HepG2 (cell line): ENCODE results near the gene RHBDD1. TPM values are rescaled to one million over a fixed set of nuclear protein-coding genes. Genes with fewer than 3 reads are reported as not detected.

Experiments
- ARID2 ChIP-seq: sonication (generic); formaldehyde crosslinking; IDR thresholded peaks from 2 replicates; pipeline ENCODE4 v1.8.1; 2022; ENCODE audit warnings: mild to moderate bottlenecking, missing genetic modification reagents, borderline replicate concordance
- ASH2L ChIP-seq: fragments of 300-600, 200-600 bp; sonication (generic); IDR thresholded peaks from 2 replicates; pipeline ENCODE4 v1.7.0; 2017; ENCODE audit warnings: low read depth, mild to moderate bottlenecking, moderate library complexity, mixed read lengths, low read length; ENCODE audit not compliant: insufficient read length
- FOXO1 ChIP-seq: sonication (generic); formaldehyde crosslinking; IDR thresholded peaks from 2 replicates; pipeline ENCODE4 v1.4.0; 2020; ENCODE audit warnings: missing genetic modification reagents
- GTF3A ChIP-seq: sonication (generic); formaldehyde crosslinking; conservative IDR thresholded peaks from 2 replicates; pipeline ENCODE4 v1.4.0; 2020; ENCODE audit warnings: mild to moderate bottlenecking, missing genetic modification reagents
- HOXA5 ChIP-seq: sonication (generic); formaldehyde crosslinking; IDR thresholded peaks from 2 replicates; pipeline ENCODE4 v1.4.0; 2020; ENCODE audit warnings: missing genetic modification reagents
- MED8 ChIP-seq: sonication (generic); formaldehyde crosslinking; IDR thresholded peaks from 2 replicates; pipeline ENCODE4 v1.8.1; 2023; ENCODE audit warnings: mild to moderate bottlenecking, missing genetic modification reagents; ENCODE audit not compliant: insufficient replicate concordance
- NFE2 ChIP-seq: sonication (generic); formaldehyde crosslinking; IDR thresholded peaks from 2 replicates; pipeline ENCODE4 v1.4.0; 2020; ENCODE audit warnings: missing genetic modification reagents
- NONO ChIP-seq, 2 experiments: fragments of 450-650 bp in 1 of 2; sonication (generic) in 1 of 2; formaldehyde crosslinking in 1 of 2; IDR thresholded peaks in 1 of 2; conservative IDR thresholded peaks in 1 of 2; 2 replicates each; pipeline versions ENCODE4 v1.6.1 to v1.8.0; 2017 to 2022; ENCODE audit warnings: mild to moderate bottlenecking in 1 of 2, missing genetic modification reagents in 1 of 2, moderate library complexity in 1 of 2
- NR0B2 ChIP-seq: sonication (generic); formaldehyde crosslinking; IDR thresholded peaks from 2 replicates; pipeline ENCODE4 v1.4.0; 2020; ENCODE audit warnings: mild to moderate bottlenecking, missing genetic modification reagents
- NR2F2 ChIP-seq: IDR thresholded peaks from 2 replicates; pipeline ENCODE4 v1.6.1; 2012; ENCODE audit warnings: low read depth, inconsistent platforms, borderline replicate concordance
- PHF8 ChIP-seq: sonication (generic); formaldehyde crosslinking; IDR thresholded peaks from 2 replicates; pipeline ENCODE4 v1.5.0; 2020; ENCODE audit warnings: missing genetic modification reagents
- POLR2AphosphoS5 ChIP-seq: IDR thresholded peaks from 2 replicates; pipeline ENCODE4 v1.6.1; 2012; ENCODE audit warnings: low read depth, low read length
- REL ChIP-seq: sonication (generic); formaldehyde crosslinking; conservative IDR thresholded peaks from 2 replicates; pipeline ENCODE4 v1.8.0; 2022; ENCODE audit warnings: mild to moderate bottlenecking, missing genetic modification reagents, moderate library complexity
- RFX3 ChIP-seq: IDR thresholded peaks from 2 replicates; pipeline ENCODE4 v1.6.1; 2016; ENCODE audit warnings: missing biosample characterization, missing genetic modification reagents
- RFX5 ChIP-seq: IDR thresholded peaks from 2 replicates; pipeline ENCODE4 v1.6.1; 2011; ENCODE audit warnings: low read depth, low read length, improper control_type of control experiment
- RORA ChIP-seq: sonication (generic); formaldehyde crosslinking; IDR thresholded peaks from 2 replicates; pipeline ENCODE4 v1.5.0; 2020; ENCODE audit warnings: mild to moderate bottlenecking, missing genetic modification reagents, moderate library complexity
- ZNF124 ChIP-seq: sonication (generic); formaldehyde crosslinking; IDR thresholded peaks from 2 replicates; pipeline ENCODE4 v1.4.0; 2020; ENCODE audit warnings: missing genetic modification reagents
- ZNF160 ChIP-seq: sonication (generic); formaldehyde crosslinking; IDR thresholded peaks from 2 replicates; pipeline ENCODE4 v1.8.0; 2022; ENCODE audit warnings: mild to moderate bottlenecking, inconsistent platforms, missing genetic modification reagents
- ZNF225 ChIP-seq: sonication (generic); formaldehyde crosslinking; IDR thresholded peaks from 2 replicates; pipeline ENCODE4 v1.4.0; 2020; ENCODE audit warnings: mild to moderate bottlenecking, missing genetic modification reagents
- ZNF263 ChIP-seq: sonication (generic); formaldehyde crosslinking; IDR thresholded peaks from 2 replicates; pipeline ENCODE4 v1.4.0; 2020; ENCODE audit warnings: missing genetic modification reagents
- ZNF33B ChIP-seq: sonication (generic); formaldehyde crosslinking; IDR thresholded peaks from 2 replicates; pipeline ENCODE4 v1.5.1; 2020; ENCODE audit warnings: mild to moderate bottlenecking, missing genetic modification reagents
- ZNF577 ChIP-seq: sonication (generic); formaldehyde crosslinking; IDR thresholded peaks from 2 replicates; pipeline ENCODE4 v1.4.0; 2020; ENCODE audit warnings: mild to moderate bottlenecking, low read depth, missing genetic modification reagents, borderline replicate concordance
- polyA plus RNA-seq, 8 experiments: library from polyadenylated mRNA; depleted of rRNA in 3 of 8; stranded (reverse) in 7 of 8; unstranded in 1 of 8; fragments of >200 nt; fragmentation: Illumina TruSeq in 4 of 8; extraction: Trizol in 4 of 8; gene quantifications; 2 replicates each; pipeline versions ENCODE4 v1.2.1 to v1.2.3, GENCODE V29; 2011 to 2016; ENCODE audit warnings: low read depth in 4 of 8, missing spikeins in 1 of 8, mixed read lengths in 1 of 8; ENCODE audit not compliant: insufficient read depth in 1 of 8
- total RNA-seq, 5 experiments: library from RNA; depleted of rRNA; stranded (reverse); fragments of >200 nt; fragmentation: Illumina TruSeq; extraction: Trizol; gene quantifications; 2 replicates each; pipeline ENCODE4 v1.2.3, GENCODE V29; 2016; ENCODE audit warnings: low read depth in 1 of 5
- TF ChIP-seq, protein P1 (sequence below): sonication (generic); formaldehyde crosslinking; IDR thresholded peaks from 2 replicates; pipeline ENCODE4 v1.4.0; 2020; ENCODE audit warnings: mild to moderate bottlenecking, missing genetic modification reagents, borderline replicate concordance
- TF ChIP-seq, protein P2 (sequence below): sonication (generic); formaldehyde crosslinking; IDR thresholded peaks from 2 replicates; pipeline ENCODE4 v1.4.0; 2020; ENCODE audit warnings: missing genetic modification reagents, low read depth, mild to moderate bottlenecking, borderline replicate concordance

Gene RHBDD1
- total and polyA plus RNA-seq, 2 of the 13 experiments (the other 11 are each of a cell fraction or from before 2014, with no cell fraction given), result 8.2 to 9.5 TPM

DNA sequence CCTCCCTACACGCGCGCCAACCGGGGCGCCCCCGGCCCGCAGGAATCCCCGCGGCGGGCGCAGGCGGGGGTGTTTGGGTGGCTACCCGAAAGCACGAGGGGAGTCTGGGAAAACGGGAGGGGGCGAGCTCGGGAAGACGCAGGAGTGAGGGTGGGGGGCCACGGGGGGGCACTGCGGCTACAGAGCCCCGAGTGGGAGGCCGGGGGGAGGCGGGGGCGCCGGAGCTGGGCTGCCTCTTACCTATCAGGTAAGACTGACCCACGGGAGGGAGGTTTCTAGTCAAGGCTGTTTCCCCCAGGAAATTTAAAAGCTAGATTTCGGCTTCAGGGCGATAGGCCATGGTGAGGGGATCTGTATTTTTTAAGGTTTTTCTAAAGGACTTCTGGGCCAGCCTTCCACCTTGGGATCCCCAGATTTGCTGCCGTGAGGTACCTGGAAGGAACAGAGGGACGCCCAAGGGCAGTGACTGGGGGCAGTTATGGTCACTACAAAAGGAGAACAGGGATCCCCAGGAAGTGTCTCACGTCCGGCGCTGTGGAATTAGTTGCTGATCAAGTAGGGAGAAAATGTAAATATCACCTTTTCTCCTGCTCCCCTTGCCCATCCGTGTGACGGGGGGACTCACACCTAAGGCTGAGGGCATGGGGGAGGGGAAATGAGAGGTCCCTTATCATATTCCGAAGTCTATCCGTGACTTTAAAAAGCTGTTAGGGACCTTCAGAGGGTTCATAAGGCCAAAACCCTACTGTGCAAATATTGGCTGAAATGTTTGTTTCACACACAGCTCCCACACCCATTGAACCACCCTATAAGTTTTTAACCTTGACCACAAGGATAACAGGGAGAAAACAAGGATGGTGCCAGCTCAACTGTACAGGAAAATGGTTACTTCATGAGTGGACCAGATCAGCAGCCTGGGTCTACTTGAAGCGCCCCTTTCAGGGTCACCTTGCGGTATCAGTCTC is 35.6 kb upstream of the RHBDD1 start (continued):
- TF ChIP-seq RORA (no peak), NR2F2 (peak; percentile 98), ARID2 (CRISPR knock-in tag) (0 out of 2 replicates have a peak, but pooled peaks have one; percentile 50), NONO (IDR thresholded peaks at IDR 0.05) (no peak), NONO (CRISPR knock-in tag; conservative IDR thresholded peaks at IDR 0.05) (peak; percentile 46; the same call in 1 of the 2 replicates), ASH2L (peak; percentile 90), GTF3A (peak; percentile 67; the same call in 1 of the 2 replicates), RFX3 (CRISPR knock-in tag) (no peak), REL (no peak), ZNF225 (CRISPR knock-in tag) (no peak), HOXA5 (CRISPR knock-in tag) (peak; percentile 95), ZNF124 (CRISPR knock-in tag) (no peak), POLR2AphosphoS5 (no peak), PHF8 (CRISPR knock-in tag) (peak; percentile 36; the same call in 1 of the 2 replicates), NR0B2 (no peak), FOXO1 (CRISPR knock-in tag) (peak; percentile 98), ZNF33B (CRISPR knock-in tag) (peak; percentile 59; the same call in 1 of the 2 replicates), ZNF577 (CRISPR knock-in tag) (no peak), MED8 (CRISPR knock-in tag) (no peak), ZNF160 (CRISPR knock-in tag) (no peak), RFX5 (no peak), NFE2 (CRISPR knock-in tag) (no peak), ZNF263 (CRISPR knock-in tag) (peak; percentile 60)
- TF ChIP-seq, protein P1, sequence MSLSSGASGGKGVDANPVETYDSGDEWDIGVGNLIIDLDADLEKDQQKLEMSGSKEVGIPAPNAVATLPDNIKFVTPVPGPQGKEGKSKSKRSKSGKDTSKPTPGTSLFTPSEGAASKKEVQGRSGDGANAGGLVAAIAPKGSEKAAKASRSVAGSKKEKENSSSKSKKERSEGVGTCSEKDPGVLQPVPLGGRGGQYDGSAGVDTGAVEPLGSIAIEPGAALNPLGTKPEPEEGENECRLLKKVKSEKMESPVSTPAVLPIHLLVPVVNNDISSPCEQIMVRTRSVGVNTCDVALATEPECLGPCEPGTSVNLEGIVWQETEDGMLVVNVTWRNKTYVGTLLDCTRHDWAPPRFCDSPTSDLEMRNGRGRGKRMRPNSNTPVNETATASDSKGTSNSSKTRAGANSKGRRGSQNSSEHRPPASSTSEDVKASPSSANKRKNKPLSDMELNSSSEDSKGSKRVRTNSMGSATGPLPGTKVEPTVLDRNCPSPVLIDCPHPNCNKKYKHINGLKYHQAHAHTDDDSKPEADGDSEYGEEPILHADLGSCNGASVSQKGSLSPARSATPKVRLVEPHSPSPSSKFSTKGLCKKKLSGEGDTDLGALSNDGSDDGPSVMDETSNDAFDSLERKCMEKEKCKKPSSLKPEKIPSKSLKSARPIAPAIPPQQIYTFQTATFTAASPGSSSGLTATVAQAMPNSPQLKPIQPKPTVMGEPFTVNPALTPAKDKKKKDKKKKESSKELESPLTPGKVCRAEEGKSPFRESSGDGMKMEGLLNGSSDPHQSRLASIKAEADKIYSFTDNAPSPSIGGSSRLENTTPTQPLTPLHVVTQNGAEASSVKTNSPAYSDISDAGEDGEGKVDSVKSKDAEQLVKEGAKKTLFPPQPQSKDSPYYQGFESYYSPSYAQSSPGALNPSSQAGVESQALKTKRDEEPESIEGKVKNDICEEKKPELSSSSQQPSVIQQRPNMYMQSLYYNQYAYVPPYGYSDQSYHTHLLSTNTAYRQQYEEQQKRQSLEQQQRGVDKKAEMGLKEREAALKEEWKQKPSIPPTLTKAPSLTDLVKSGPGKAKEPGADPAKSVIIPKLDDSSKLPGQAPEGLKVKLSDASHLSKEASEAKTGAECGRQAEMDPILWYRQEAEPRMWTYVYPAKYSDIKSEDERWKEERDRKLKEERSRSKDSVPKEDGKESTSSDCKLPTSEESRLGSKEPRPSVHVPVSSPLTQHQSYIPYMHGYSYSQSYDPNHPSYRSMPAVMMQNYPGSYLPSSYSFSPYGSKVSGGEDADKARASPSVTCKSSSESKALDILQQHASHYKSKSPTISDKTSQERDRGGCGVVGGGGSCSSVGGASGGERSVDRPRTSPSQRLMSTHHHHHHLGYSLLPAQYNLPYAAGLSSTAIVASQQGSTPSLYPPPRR (CRISPR knock-in tag), result peak; percentile 100
- TF ChIP-seq, protein P2, sequence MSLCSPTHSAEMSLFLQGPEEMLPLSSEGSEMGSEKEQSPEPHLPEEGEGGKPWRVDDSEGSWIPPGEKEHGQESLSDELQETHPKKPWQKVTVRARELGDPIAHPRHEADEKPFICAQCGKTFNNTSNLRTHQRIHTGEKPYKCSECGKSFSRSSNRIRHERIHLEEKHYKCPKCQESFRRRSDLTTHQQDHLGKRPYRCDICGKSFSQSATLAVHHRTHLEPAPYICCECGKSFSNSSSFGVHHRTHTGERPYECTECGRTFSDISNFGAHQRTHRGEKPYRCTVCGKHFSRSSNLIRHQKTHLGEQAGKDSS (CRISPR knock-in tag), result 0 out of 2 replicates have a peak, but pooled peaks have one; percentile 70
